ENCODE measurements around the gene SCGN. TPM values are rescaled to one million over a fixed set of nuclear protein-coding genes. Genes with fewer than 3 reads are reported as not detected.
A peak's percentile ranks its signal among the peaks of the same experiment; 100 is the strongest.

The SCGN gene
- total and polyA plus RNA-seq, 4 donors: 0.07 to 2.7 (median 0.13) TPM

- no peak for TF ChIP-seq CTCF (IDR thresholded peaks at IDR 0.05; ENCODE audit: control extremely low read depth, extremely low read depth)
- no peak overlapping the region for H3K27ac ChIP-seq (ENCODE audit: low read depth in 1 of 2, low read length in 1 of 2)
- no peaks in the 10 kb centered on the region for H3K4me1 ChIP-seq (ENCODE audit: control insufficient read depth in 5 of 5, insufficient read depth in 5 of 5, low read length in 5 of 5)
- H3K4me3 ChIP-seq: no peak overlapping the region
- peaks cover 0 to 7% (median 2%) of the 10 kb centered on the region in 4 donors for H3K36me3 ChIP-seq (ENCODE audit: control insufficient read depth in 4 of 4, insufficient read depth in 4 of 4, low read length in 4 of 4)
- ATAC-seq (ENCODE audit: insufficient read depth, low FRiP score) (no peak), DNase-seq (no peak)
- no peaks in the 10 kb centered on the region for H3K27me3 ChIP-seq (ENCODE audit: control insufficient read depth in 3 of 3, insufficient read depth in 3 of 3, low read length in 2 of 3)
- H3K9me3 ChIP-seq (ENCODE audit: control insufficient read depth in 4 of 4, insufficient read depth in 3 of 4, low read length in 3 of 4): peaks cover 0 to 2% (median 0%) of the 10 kb centered on the region in 4 donors
- H3K9ac ChIP-seq (ENCODE audit: insufficient read depth in 1 of 2, low read length in 2 of 2): no peak overlapping the region
- WGBS, 2 donors: 94 to 95% methylated on average over 2 of the region's 2 CpGs
Observed at GRCh38 chr6:25620391-25620790, 31.6 kb upstream of the SCGN start.

GRCh38 chr6:25623065-25623464, 28.9 kb upstream of the SCGN start:
- Histone ChIP-seq H3K27me3 (ENCODE audit: control insufficient read depth in 3 of 3, insufficient read depth in 3 of 3, low read length in 2 of 3) (no peaks in the 10 kb centered on the region), H3K9ac (ENCODE audit: insufficient read depth in 1 of 2, low read length in 2 of 2) (no peak overlapping the region), H3K27ac (ENCODE audit: low read depth in 1 of 2, low read length in 1 of 2) (no peak overlapping the region), H3K4me1 (ENCODE audit: control insufficient read depth in 5 of 5, insufficient read depth in 5 of 5, low read length in 5 of 5) (no peaks in the 10 kb centered on the region), H3K36me3 (ENCODE audit: control insufficient read depth in 4 of 4, insufficient read depth in 4 of 4, low read length in 4 of 4) (peaks cover 0 to 7% (median 2%) of the 10 kb centered on the region in 4 donors), H3K9me3 (ENCODE audit: control insufficient read depth in 4 of 4, insufficient read depth in 3 of 4, low read length in 3 of 4) (peaks cover 0 to 2% (median 0%) of the 10 kb centered on the region in 4 donors), H3K4me3 (no peak overlapping the region)
- DNase-seq (no peak), ATAC-seq (ENCODE audit: insufficient read depth, low FRiP score) (no peak)
- TF ChIP-seq CTCF (IDR thresholded peaks at IDR 0.05; ENCODE audit: control extremely low read depth, extremely low read depth): no peak
- WGBS, 2 donors: 56 to 86% methylated on average over 1 of the region's 1 CpG

GRCh38 chr6:25623879-25624278, 28.1 kb upstream of the SCGN start:
- H3K4me3 ChIP-seq: no peak overlapping the region
- H3K27ac ChIP-seq (ENCODE audit: low read depth in 1 of 2, low read length in 1 of 2): no peak overlapping the region
- TF ChIP-seq CTCF (IDR thresholded peaks at IDR 0.05; ENCODE audit: control extremely low read depth, extremely low read depth): no peak
- H3K27me3 ChIP-seq (ENCODE audit: control insufficient read depth in 3 of 3, insufficient read depth in 3 of 3, low read length in 2 of 3): no peaks in the 10 kb centered on the region
- H3K36me3 ChIP-seq (ENCODE audit: control insufficient read depth in 4 of 4, insufficient read depth in 4 of 4, low read length in 4 of 4): peaks cover 0 to 7% (median 2%) of the 10 kb centered on the region in 4 donors
- DNase-seq (peak in 1 of 3 donors; percentile 13), ATAC-seq (ENCODE audit: insufficient read depth, low FRiP score) (no peak)
- no peak overlapping the region for H3K9ac ChIP-seq (ENCODE audit: insufficient read depth in 1 of 2, low read length in 2 of 2)
- no peaks in the 10 kb centered on the region for H3K4me1 ChIP-seq (ENCODE audit: control insufficient read depth in 5 of 5, insufficient read depth in 5 of 5, low read length in 5 of 5)
- WGBS, 2 donors: 86 to 87% methylated on average over 1 of the region's 1 CpG
- peaks cover 0 to 2% (median 0%) of the 10 kb centered on the region in 4 donors for H3K9me3 ChIP-seq (ENCODE audit: control insufficient read depth in 4 of 4, insufficient read depth in 3 of 4, low read length in 3 of 4)

GRCh38 chr6:25627001-25627400, 25.0 kb upstream of the SCGN start:
- DNase-seq: no peak
- Histone ChIP-seq H3K9ac (ENCODE audit: insufficient read depth in 1 of 2, low read length in 2 of 2) (no peak overlapping the region), H3K27me3 (ENCODE audit: control insufficient read depth in 3 of 3, insufficient read depth in 3 of 3, low read length in 2 of 3) (no peaks in the 10 kb centered on the region), H3K9me3 (ENCODE audit: control insufficient read depth in 4 of 4, insufficient read depth in 3 of 4, low read length in 3 of 4) (peaks cover 0 to 2% (median 0%) of the 10 kb centered on the region in 4 donors), H3K4me1 (ENCODE audit: control insufficient read depth in 5 of 5, insufficient read depth in 5 of 5, low read length in 5 of 5) (no peaks in the 10 kb centered on the region), H3K27ac (ENCODE audit: low read depth in 1 of 2, low read length in 1 of 2) (no peak overlapping the region), H3K4me3 (no peak overlapping the region), H3K36me3 (ENCODE audit: control insufficient read depth in 4 of 4, insufficient read depth in 4 of 4, low read length in 4 of 4) (no peaks in the 10 kb centered on the region)
- 74 to 87% methylated on average over 3 of the region's 3 CpGs for WGBS, 2 donors
- TF ChIP-seq CTCF (IDR thresholded peaks at IDR 0.05; ENCODE audit: control extremely low read depth, extremely low read depth): no peak
- ATAC-seq (ENCODE audit: insufficient read depth, low FRiP score): no peak

Measured in lung (tissue), 12 donors.